Naive B cell (primary cell): ENCODE measurements around the gene PGPEP1. TPM values are rescaled to one million over a fixed set of nuclear protein-coding genes. Genes with fewer than 3 reads are reported as not detected.
"Not testable (repeated sequence)": the region's sequence is repeated elsewhere in the genome, so short reads cannot be mapped to it uniquely, and the experiment has no call there.

Source experiments
- ATAC-seq, 2 donors: fragments of 150-1000 bp; cut with Tn5 transposase; 2 replicates each; pipeline ENCODE4 v1.10.0; 2021; ENCODE audit warnings: low read depth in 2 of 2, mild to moderate bottlenecking in 2 of 2, moderate library complexity in 2 of 2
- DNase-seq: peaks from one replicate; pipeline ENCODE4 v3.0.0; 2022
- H3K27ac Mint-ChIP-seq, 6 donors: one replicate each; pipeline ENCODE4 v1.8.0; 2020 to 2022; ENCODE audit warnings: mild to moderate bottlenecking in 6 of 6, mixed read lengths in 6 of 6, moderate library complexity in 5 of 6, inconsistent platforms in 2 of 6
- H3K27me3 Mint-ChIP-seq, 3 donors: one replicate each; pipeline ENCODE4 v1.8.0; 2021 to 2022; ENCODE audit warnings: mixed read lengths in 3 of 3, mild to moderate bottlenecking in 1 of 3
- H3K36me3 Mint-ChIP-seq, 2 donors: one replicate each; pipeline ENCODE4 v1.8.0; 2020 to 2022; ENCODE audit warnings: mixed read lengths in 2 of 2, inconsistent platforms in 1 of 2, mild to moderate bottlenecking in 1 of 2
- H3K4me1 Mint-ChIP-seq, 3 donors: one replicate each; pipeline ENCODE4 v1.8.0; 2020 to 2022; ENCODE audit warnings: mixed read lengths in 3 of 3, inconsistent platforms in 1 of 3, mild to moderate bottlenecking in 1 of 3, moderate library complexity in 1 of 3
- H3K4me3 Mint-ChIP-seq, 8 donors: one replicate each; pipeline ENCODE4 v1.8.0; 2020 to 2022; ENCODE audit warnings: mild to moderate bottlenecking in 8 of 8, mixed read lengths in 8 of 8, moderate library complexity in 8 of 8, inconsistent platforms in 2 of 8
- H3K9me3 Mint-ChIP-seq, 7 donors: one replicate each; pipeline ENCODE4 v1.8.0; 2020 to 2022; ENCODE audit warnings: mixed read lengths in 7 of 7, mild to moderate bottlenecking in 5 of 7, inconsistent platforms in 2 of 7, moderate library complexity in 1 of 7
- polyA plus RNA-seq, 6 donors: library from polyadenylated mRNA; unstranded; fragments of 300-500 nt; fragmentation: Illumina TruSeq; gene quantifications; one replicate each; pipeline ENCODE4 v1.2.3, GENCODE V29; 2021; ENCODE audit warnings: low read depth in 6 of 6

The PGPEP1 gene
- polyA plus RNA-seq, 6 donors from 2014 or later: 4.0 to 11.8 (median 8.0) TPM

DNA sequence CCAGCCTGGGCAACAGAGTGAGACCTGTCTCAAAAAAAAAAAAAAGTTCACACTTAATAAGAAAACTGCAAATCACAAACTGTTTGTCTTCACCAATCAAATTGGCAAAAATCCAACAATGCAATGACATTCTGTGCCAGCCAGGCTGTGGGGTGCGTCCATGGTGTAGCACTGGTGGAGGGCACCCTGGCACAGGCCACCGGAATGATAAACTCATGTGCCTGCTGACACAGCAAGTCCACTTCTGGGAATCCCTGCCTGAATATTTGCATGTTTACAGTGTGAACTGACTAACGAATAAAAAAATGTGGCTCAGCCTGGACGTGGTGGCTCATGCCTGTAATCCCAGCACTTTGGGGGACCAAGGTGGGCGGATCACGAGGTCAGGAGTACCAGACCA is 58.6 kb downstream of the PGPEP1 start:
- H3K27me3 Mint-ChIP-seq: no peaks in the 10 kb centered on the region
- H3K27ac Mint-ChIP-seq: no peak overlapping the region
- peak overlapping the region in 2 of 8 donors; percentile 37 to 59 for H3K4me3 Mint-ChIP-seq
- H3K4me1 Mint-ChIP-seq: peaks cover 33 to 72% (median 51%) of the 10 kb centered on the region in 3 donors
- no peak for DNase-seq
- H3K36me3 Mint-ChIP-seq: no peaks in the 10 kb centered on the region
- no peak for ATAC-seq
- no peaks in the 10 kb centered on the region for H3K9me3 Mint-ChIP-seq

DNA sequence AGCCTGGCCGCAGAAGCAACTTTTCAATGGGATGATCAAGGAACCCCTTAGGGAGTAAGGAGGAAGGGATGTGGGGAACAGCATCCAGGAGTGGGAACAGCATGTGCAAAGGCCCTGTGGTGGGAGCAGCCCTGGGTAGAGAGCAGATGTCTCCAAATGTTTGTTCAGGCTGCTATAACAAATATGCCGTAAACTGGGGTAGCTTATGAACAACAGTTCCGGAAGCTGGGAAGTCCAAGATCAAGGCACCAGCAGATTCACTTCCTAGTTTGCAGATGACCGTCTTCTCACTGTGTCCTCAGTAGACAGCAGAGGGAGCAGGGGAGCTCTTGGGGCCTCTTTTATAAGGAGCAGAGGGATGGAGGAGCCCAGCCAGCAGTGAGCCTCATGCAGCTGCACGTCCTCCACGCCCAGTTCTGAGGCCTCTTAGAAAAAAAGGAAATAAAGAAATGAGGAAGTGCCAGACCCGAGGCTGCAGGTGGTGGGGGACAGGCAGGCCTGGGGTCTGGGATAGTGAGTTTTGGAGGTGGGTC is 61.2 kb downstream of the PGPEP1 start:
- H3K9me3 Mint-ChIP-seq: no peaks in the 10 kb centered on the region
- DNase-seq (no peak), ATAC-seq (peak; percentile 68 to 76)
- H3K4me3 Mint-ChIP-seq: peak overlapping the region in 7 of 8 donors; percentile 36 to 91 (median 78)
- peak overlapping the region; percentile 47 to 98 (median 90) for H3K27ac Mint-ChIP-seq
- H3K36me3 Mint-ChIP-seq: no peaks in the 10 kb centered on the region
- peaks cover 31 to 49% (median 41%) of the 10 kb centered on the region in 3 donors for H3K4me1 Mint-ChIP-seq
- no peaks in the 10 kb centered on the region for H3K27me3 Mint-ChIP-seq

DNA sequence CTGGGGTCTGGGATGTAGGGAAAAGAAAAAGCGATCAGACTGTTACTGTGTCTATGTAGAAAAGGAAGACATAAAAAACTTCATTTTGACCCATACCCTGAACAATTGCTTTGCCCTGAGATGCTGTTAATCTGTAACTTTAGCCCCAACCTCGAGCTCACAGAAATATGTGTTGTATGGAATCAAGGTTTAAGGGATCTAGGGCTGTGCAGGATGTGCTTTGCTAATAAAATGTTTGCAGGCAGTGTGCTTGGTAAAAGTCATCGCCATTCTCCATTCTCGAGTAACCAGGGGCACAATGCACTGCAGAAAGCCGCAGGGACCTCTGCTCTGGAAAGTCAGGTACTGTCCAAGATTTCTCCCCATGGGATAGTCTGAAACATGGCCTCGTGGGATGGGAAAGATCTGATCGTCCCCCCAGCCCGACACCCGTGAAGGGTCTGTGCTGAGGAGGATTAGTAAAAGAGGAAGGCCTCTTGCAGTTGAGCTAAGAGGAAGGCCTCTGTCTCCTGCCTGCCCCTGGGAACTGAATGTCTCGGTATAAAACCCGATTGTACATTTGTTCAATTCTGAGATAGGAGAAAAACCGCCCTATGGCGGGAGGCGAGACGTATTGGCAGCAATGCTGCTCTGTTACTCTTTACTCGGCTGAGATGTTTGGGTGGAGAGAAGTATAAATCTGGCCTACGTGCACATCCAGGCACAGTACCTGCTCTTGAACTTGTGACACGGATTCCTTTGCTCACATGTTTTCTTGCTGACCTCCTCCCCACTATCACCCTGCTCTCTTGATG is 62.3 kb downstream of the PGPEP1 start:
- DNase-seq, H3K36me3 Mint-ChIP-seq, H3K9me3 Mint-ChIP-seq, H3K27me3 Mint-ChIP-seq, ATAC-seq: not testable (repeated sequence)
- Mint-ChIP-seq H3K27ac (peak overlapping the region in 5 of 6 donors; percentile 81 to 98 (median 95)), H3K4me3 (peak overlapping the region in 7 of 8 donors; percentile 60 to 90 (median 69)), H3K4me1 (peaks cover 24 to 44% (median 35%) of the 10 kb centered on the region in 3 donors)

DNA sequence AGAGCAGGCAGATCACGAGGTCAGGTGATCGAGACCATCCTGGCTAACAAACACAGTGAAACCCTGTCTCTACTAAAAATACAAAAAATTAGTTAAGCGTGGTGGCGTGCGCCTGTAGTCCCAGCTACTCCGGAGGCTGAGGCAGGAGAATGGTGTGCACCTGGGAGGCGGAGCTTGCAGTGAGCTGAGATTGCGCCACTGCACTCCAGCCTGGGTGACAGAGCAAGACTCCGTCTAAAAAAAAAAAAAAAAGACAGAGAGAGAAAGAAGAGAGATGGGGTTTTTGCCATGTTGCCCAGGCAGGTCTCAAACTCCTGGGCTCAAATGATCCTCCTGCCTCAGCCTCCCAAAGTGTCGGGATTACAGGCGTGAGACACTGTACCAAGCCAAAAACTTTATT is 65.4 kb downstream of the PGPEP1 start:
- not testable (repeated sequence) for H3K4me3 Mint-ChIP-seq, H3K27ac Mint-ChIP-seq, H3K27me3 Mint-ChIP-seq, H3K36me3 Mint-ChIP-seq, H3K9me3 Mint-ChIP-seq, DNase-seq, ATAC-seq
- H3K4me1 Mint-ChIP-seq: peaks cover 31 to 55% (median 43%) of the 10 kb centered on the region in 3 donors

DNA sequence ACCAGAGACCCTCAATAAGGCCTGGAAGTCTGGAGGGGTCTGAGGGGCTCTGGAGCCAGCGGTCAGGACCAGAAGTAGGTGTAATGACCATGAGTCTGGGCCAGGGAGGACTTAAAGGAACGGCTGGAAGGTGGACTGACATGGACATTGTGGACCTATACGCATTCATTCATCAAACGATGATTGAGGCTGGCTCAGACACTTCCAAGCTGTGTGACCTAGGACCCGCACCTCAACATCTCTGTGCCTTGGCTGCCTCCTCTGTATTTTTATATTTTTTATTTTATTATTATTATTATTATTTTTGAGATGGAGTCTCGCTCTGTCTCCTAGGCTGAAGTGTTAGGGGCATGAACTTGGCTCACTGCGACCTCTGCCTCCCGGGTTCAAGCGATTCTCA is 66.4 kb downstream of the PGPEP1 start:
- Mint-ChIP-seq H3K4me3 (no peak overlapping the region), H3K36me3 (no peaks in the 10 kb centered on the region), H3K27ac (no peak overlapping the region), H3K27me3 (peaks cover 0 to 10% (median 9%) of the 10 kb centered on the region in 3 donors), H3K9me3 (no peaks in the 10 kb centered on the region), H3K4me1 (peaks cover 28 to 48% (median 34%) of the 10 kb centered on the region in 3 donors)
- DNase-seq (no peak), ATAC-seq (no peak)

DNA sequence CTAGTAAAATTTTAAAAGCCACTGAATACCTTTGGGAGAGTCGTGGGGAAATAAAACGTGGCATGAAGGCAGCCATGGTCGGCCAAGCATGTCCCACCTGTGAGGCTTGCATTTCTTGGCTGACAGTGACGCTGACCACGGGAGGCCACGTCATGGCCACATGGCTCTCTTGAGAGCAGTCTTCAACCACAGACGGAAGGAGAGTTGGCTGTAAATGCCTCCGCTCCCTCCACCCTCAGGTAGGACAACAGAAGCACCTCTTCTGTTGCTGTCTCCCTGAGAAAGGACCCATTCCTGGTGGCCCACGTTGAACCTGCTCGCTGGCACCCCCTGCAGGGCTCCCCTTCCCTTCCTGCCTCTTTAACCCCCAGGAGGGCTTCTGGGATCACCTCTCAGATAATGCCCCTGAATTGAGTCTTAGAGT is 67.7 kb downstream of the PGPEP1 start:
- H3K9me3 Mint-ChIP-seq: no peaks in the 10 kb centered on the region
- peak overlapping the region in 3 of 8 donors; percentile 26 to 88 (median 36) for H3K4me3 Mint-ChIP-seq
- DNase-seq (peak; percentile 68), ATAC-seq (peak; percentile 89 to 92)
- peak overlapping the region; percentile 56 to 98 (median 86) for H3K27ac Mint-ChIP-seq
- H3K4me1 Mint-ChIP-seq: peaks cover 16 to 35% (median 21%) of the 10 kb centered on the region in 3 donors
- H3K36me3 Mint-ChIP-seq: no peaks in the 10 kb centered on the region
- H3K27me3 Mint-ChIP-seq: peaks cover 8 to 23% (median 11%) of the 10 kb centered on the region in 3 donors

DNA sequence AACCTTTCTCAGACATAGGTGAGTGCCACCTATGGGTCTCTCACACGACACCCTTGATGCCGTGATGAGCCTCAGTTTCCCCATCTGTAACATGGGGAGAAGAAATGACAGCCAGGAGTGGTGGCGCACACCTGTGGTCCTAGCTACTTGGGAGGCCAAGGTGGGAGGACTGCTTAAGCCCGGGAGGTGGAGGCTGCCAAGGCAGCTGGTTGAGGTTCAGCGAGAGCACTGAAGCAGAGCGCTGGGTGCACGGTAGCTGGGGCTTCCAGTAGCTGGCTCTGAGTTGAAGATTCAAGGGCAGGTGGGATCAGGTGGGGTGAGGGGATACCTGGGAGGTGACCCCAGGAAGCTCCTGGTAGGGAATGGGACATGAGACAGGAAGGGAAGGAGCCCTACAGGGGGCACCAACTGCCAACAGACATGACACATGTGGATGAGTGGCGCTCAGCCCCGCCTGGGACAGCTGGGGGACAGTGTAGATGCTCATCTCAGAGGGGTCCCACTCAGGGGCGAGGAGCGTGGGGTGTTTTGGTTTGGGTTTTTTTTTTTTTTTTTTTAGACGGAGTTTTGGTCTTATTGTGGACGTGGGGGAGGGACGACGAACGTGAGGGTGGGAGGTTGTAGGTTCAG is 72.3 kb downstream of the PGPEP1 start:
- H3K4me3 Mint-ChIP-seq: peak overlapping the region in 1 of 8 donors; percentile 42
- H3K27ac Mint-ChIP-seq: no peak overlapping the region

DNA sequence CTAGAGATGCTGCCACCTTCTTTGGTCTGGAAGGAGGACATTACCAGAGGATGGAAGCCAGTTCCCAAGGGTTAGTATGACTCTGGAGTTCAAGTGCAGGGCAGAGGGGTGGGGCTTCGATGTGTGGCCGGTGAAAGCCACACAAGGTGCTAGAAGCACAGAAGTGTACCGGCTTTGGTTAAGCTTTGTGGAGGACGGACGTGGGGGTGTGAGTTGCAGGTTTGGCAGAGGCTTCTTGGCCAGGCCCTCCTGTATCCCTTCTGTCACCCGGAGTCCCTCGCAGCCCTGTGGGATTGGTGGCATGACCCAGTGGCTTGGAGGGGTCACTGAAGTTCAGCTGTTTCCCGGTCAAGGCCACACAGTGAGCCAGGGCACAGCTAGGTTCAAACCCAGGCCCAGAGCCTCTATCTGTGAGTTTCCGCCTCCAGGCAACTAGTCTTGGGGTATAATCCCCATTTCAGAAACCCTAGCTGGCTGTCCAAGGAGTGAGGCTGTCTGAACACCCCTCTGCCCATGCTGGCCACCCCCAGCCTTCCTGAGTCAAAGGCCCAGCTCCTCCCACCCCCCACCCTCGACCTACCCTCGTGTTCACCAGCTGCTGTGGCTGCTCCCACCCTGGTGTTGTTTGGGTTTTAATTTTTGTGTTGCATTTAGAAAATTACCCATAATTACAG is 74.2 kb downstream of the PGPEP1 start:
- H3K4me1 Mint-ChIP-seq: peaks cover 33 to 51% (median 43%) of the 10 kb centered on the region in 3 donors
- ATAC-seq: no peak
- H3K27me3 Mint-ChIP-seq: peaks cover 43 to 77% (median 54%) of the 10 kb centered on the region in 3 donors
- peak overlapping the region in 2 of 8 donors; percentile 25 to 56 for H3K4me3 Mint-ChIP-seq
- DNase-seq: no peak
- H3K36me3 Mint-ChIP-seq: no peaks in the 10 kb centered on the region
- peak overlapping the region in 1 of 6 donors; percentile 21 for H3K27ac Mint-ChIP-seq
- H3K9me3 Mint-ChIP-seq: no peaks in the 10 kb centered on the region

More for the DNA sequence above, 72.3 kb downstream of the PGPEP1 start:
- Mint-ChIP-seq H3K4me1 (peaks cover 29 to 47% (median 47%) of the 10 kb centered on the region in 3 donors), H3K9me3 (no peaks in the 10 kb centered on the region), H3K27me3 (peaks cover 33 to 64% (median 46%) of the 10 kb centered on the region in 3 donors), H3K36me3 (no peaks in the 10 kb centered on the region)
- DNase-seq (no peak), ATAC-seq (no peak)

DNA sequence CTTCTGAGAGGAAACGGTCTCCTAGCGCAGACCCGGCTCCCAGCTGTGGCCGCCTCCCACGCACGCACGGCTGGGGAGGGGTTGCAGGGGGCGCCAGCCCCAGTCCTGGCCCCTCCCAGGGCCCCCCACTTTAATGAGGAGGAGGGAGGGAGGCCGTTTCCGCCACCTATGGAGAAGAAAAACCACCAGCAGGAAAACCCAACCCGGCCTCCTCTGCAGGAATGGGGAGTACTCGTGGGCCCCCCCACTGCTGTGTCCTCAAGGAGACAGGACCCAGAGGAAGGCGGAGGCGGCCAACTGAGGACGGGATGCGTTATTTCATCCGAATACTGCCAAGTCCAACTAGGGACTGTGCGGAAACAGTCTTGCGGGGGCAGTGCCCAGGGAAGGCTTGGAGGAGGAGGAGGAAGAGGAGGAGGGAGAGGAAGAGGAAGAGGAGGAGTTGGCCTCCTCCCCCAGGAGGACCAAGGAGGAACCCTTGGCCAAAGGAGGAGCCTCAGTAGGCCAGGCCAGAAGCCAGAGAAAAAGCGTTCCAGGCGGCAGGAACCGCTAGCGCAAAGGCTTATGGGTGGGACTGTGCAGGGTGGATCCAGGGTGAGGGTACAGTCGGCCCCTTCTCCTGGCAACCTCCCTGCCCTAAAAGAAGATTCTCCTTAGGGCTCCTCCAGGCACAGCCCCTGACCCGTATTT is 74.9 kb downstream of the PGPEP1 start:
- DNase-seq: no peak
- ATAC-seq: no peak
- H3K27ac Mint-ChIP-seq: peak overlapping the region in 1 of 6 donors; percentile 54
- peaks cover 35 to 55% (median 45%) of the 10 kb centered on the region in 3 donors for H3K4me1 Mint-ChIP-seq
- no peaks in the 10 kb centered on the region for H3K9me3 Mint-ChIP-seq
- H3K4me3 Mint-ChIP-seq: peak overlapping the region in 3 of 8 donors; percentile 55 to 76 (median 71)
- H3K27me3 Mint-ChIP-seq: peaks cover 43 to 82% (median 54%) of the 10 kb centered on the region in 3 donors
- no peaks in the 10 kb centered on the region for H3K36me3 Mint-ChIP-seq

DNA sequence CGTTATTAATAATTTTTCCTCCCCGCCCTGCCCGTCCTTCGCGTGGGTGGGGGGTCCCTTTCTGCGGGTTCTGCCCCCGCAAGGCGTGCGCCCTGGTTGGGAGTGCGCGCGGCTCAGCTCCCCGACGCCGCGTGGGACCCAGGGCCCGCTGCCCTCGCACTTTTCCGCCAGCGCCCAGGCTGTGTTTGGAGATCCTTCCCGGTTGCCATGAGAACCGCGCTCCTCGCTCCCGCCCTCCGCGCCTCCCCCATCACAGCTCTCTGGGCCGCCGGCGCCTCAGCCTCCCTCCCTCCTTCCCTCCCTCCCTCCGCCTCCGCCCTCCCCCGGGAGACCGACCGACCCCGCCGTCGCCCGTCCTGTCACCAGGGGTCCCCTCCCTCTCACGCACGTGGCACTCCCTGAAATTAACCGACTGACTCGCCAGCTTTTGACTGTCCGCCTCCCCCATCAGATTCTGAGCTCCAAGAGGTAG is 76.4 kb downstream of the PGPEP1 start:
- peak overlapping the region; percentile 66 to 90 (median 74) for H3K4me3 Mint-ChIP-seq
- ATAC-seq (peak; percentile 6 to 18), DNase-seq (no peak)
- peak overlapping the region in 4 of 6 donors; percentile 26 to 87 (median 60) for H3K27ac Mint-ChIP-seq
- H3K4me1 Mint-ChIP-seq: peaks cover 38 to 60% (median 54%) of the 10 kb centered on the region in 3 donors
- H3K9me3 Mint-ChIP-seq: no peaks in the 10 kb centered on the region
- H3K27me3 Mint-ChIP-seq: peaks cover 33 to 73% (median 54%) of the 10 kb centered on the region in 3 donors
- H3K36me3 Mint-ChIP-seq: no peaks in the 10 kb centered on the region

DNA sequence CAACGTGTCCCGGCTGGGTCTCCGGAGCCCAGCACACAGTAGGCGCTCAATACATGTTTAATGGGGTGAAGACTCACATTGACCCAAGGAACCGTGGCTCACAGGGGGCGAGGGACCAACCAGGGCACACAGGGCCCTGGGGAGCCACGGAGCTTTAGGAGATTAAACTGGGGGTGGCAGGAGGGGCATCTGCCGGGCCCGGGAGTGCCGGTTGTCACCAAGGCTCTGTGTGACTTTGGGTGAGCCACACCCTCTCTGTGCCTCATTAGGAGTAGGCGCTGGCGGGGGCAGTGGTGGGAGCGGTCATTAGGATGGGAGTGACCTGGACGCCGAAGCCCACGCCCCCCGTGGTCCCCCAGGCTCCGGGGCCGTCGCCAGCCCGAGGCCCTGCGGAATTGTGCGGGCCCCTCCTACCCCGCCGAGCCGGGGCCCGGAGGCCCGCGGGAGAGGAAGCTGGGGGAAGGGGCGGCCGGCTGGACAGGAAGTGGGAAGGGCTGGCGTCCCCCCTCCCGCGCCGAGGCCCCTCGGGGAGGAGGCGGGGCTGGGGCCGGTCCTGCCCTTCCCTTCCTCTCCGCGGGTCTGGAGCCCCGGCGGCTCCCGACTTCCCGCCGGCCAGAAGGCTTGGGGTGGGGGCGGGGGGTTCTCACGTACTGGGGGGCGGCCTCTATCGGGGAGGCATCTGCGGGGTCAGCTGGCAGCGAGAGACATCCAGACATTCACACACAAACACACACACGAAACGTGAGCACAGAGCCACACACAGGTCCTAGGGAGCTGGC is 77.0 kb downstream of the PGPEP1 start:
- Mint-ChIP-seq H3K27ac (peak overlapping the region in 4 of 6 donors; percentile 26 to 87 (median 60)), H3K27me3 (peaks cover 32 to 67% (median 53%) of the 10 kb centered on the region in 3 donors), H3K4me1 (peaks cover 42 to 64% (median 59%) of the 10 kb centered on the region in 3 donors), H3K36me3 (no peaks in the 10 kb centered on the region), H3K9me3 (no peaks in the 10 kb centered on the region), H3K4me3 (peak overlapping the region; percentile 66 to 90 (median 88))
- ATAC-seq: no peak
- DNase-seq: no peak

DNA sequence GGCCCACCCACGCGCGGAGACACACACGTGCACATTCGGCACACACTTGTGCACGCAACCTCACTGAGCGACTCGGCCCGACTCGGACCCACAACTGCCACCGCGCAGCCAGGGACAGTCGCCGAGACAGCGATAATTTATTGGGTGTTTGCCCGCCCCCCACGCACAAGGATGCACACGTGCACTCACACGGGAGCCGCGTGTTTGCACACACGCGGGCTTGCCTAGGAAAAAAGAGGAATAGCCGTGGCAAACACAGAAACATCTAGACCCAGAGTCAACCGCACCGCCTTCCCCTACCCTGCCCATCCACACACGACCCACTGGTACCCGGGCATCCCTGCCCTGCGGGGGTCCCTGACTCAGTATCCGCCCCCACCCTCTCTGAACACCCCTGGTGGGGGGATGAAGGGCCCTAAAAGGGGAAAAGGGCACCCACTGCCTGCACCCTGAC is 77.7 kb downstream of the PGPEP1 start:
- peaks cover 32 to 61% (median 47%) of the 10 kb centered on the region in 3 donors for H3K27me3 Mint-ChIP-seq
- ATAC-seq (no peak), DNase-seq (no peak)
- H3K36me3 Mint-ChIP-seq: no peaks in the 10 kb centered on the region
- H3K9me3 Mint-ChIP-seq: no peaks in the 10 kb centered on the region
- H3K4me3 Mint-ChIP-seq: peak overlapping the region; percentile 66 to 90 (median 86)
- H3K4me1 Mint-ChIP-seq: peaks cover 48 to 70% (median 65%) of the 10 kb centered on the region in 3 donors
- peak overlapping the region in 2 of 6 donors; percentile 73 to 80 for H3K27ac Mint-ChIP-seq
